Measurements from ENCODE around the gene NFKBIL1. TPM values are rescaled to one million over a fixed set of nuclear protein-coding genes. Genes with fewer than 3 reads are reported as not detected.

NFKBIL1 gene
- total RNA-seq, 3 donors from 2014 or later = 22.3 to 34.7 (median 26.5) TPM

GRCh38 chr6:31575335-31575901 is 28.0 kb downstream of the NFKBIL1 start, which contains the start of gene TNF:
Gene TNF (plus strand): TSS chr6:31575565. CDS start chr6:31575742, 177 bp downstream.
- Histone ChIP-seq H3K27ac (peak within 1 kb of the TSS in 1 of 2 donors; percentile 33), H3K36me3 (no peaks in the 10 kb centered on the region), H3K4me3 (peak within 1 kb of the TSS; percentile 17 to 59 (median 38)), H3K27me3 (no peaks in the 10 kb centered on the region), H3K4me1 (no peaks in the 10 kb centered on the region), H3K9me3 (no peaks in the 10 kb centered on the region)
- TF ChIP-seq POLR2A (IDR thresholded peaks at IDR 0.05) = no peak
- TF ChIP-seq, protein P1, sequence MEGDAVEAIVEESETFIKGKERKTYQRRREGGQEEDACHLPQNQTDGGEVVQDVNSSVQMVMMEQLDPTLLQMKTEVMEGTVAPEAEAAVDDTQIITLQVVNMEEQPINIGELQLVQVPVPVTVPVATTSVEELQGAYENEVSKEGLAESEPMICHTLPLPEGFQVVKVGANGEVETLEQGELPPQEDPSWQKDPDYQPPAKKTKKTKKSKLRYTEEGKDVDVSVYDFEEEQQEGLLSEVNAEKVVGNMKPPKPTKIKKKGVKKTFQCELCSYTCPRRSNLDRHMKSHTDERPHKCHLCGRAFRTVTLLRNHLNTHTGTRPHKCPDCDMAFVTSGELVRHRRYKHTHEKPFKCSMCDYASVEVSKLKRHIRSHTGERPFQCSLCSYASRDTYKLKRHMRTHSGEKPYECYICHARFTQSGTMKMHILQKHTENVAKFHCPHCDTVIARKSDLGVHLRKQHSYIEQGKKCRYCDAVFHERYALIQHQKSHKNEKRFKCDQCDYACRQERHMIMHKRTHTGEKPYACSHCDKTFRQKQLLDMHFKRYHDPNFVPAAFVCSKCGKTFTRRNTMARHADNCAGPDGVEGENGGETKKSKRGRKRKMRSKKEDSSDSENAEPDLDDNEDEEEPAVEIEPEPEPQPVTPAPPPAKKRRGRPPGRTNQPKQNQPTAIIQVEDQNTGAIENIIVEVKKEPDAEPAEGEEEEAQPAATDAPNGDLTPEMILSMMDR (IDR thresholded peaks at IDR 0.05) = no peak
- DNase-seq (ENCODE audit: low spot score in 2 of 2) = peak in 1 of 2 donors; percentile 53
- intact Hi-C loops (cut with DNase I; ENCODE audit: low total_unique reads) = no loop called here

DNA sequence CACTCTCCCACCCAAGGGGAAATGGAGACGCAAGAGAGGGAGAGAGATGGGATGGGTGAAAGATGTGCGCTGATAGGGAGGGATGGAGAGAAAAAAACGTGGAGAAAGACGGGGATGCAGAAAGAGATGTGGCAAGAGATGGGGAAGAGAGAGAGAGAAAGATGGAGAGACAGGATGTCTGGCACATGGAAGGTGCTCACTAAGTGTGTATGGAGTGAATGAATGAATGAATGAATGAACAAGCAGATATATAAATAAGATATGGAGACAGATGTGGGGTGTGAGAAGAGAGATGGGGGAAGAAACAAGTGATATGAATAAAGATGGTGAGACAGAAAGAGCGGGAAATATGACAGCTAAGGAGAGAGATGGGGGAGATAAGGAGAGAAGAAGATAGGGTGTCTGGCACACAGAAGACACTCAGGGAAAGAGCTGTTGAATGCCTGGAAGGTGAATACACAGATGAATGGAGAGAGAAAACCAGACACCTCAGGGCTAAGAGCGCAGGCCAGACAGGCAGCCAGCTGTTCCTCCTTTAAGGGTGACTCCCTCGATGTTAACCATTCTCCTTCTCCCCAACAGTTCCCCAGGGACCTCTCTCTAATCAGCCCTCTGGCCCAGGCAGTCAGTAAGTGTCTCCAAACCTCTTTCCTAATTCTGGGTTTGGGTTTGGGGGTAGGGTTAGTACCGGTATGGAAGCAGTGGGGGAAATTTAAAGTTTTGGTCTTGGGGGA is 28.7 kb downstream of the NFKBIL1 start:
- no peak overlapping the region for H3K27ac ChIP-seq
- H3K9me3 ChIP-seq = no peaks in the 10 kb centered on the region
- intact Hi-C loops (cut with DNase I; ENCODE audit: low total_unique reads) = no loop called here
- TF ChIP-seq POLR2AphosphoS5 (IDR thresholded peaks at IDR 0.05) = no peak
- TF ChIP-seq, protein P1 (IDR thresholded peaks at IDR 0.05) = no peak
- TF ChIP-seq POLR2A (IDR thresholded peaks at IDR 0.05) = no peak
- H3K4me1 ChIP-seq = no peaks in the 10 kb centered on the region
- DNase-seq (ENCODE audit: low spot score in 2 of 2) = no peak
- peak overlapping the region; percentile 17 to 59 (median 38) for H3K4me3 ChIP-seq
- H3K36me3 ChIP-seq = no peaks in the 10 kb centered on the region
- no peaks in the 10 kb centered on the region for H3K27me3 ChIP-seq

- H3K27me3 ChIP-seq = no peaks in the 10 kb centered on the region
- no peak overlapping the region for H3K4me3 ChIP-seq
- intact Hi-C loops (cut with DNase I; ENCODE audit: low total_unique reads) = no loop called here
- TF ChIP-seq POLR2A (IDR thresholded peaks at IDR 0.05) (no peak), POLR2AphosphoS5 (IDR thresholded peaks at IDR 0.05) (no peak)
- TF ChIP-seq, protein P1 (IDR thresholded peaks at IDR 0.05) = no peak
- DNase-seq (ENCODE audit: low spot score in 2 of 2) = no peak
- H3K9me3 ChIP-seq = no peaks in the 10 kb centered on the region
- no peaks in the 10 kb centered on the region for H3K4me1 ChIP-seq
- no peak overlapping the region for H3K27ac ChIP-seq
- no peaks in the 10 kb centered on the region for H3K36me3 ChIP-seq
These were observed 29.6 kb downstream of the NFKBIL1 start for GRCh38 chr6:31576897-31577578.

DNA sequence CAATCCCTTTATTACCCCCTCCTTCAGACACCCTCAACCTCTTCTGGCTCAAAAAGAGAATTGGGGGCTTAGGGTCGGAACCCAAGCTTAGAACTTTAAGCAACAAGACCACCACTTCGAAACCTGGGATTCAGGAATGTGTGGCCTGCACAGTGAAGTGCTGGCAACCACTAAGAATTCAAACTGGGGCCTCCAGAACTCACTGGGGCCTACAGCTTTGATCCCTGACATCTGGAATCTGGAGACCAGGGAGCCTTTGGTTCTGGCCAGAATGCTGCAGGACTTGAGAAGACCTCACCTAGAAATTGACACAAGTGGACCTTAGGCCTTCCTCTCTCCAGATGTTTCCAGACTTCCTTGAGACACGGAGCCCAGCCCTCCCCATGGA is 30.2 kb downstream of the NFKBIL1 start:
- Histone ChIP-seq H3K27ac (no peak overlapping the region), H3K4me1 (no peaks in the 10 kb centered on the region), H3K9me3 (no peaks in the 10 kb centered on the region), H3K4me3 (no peak overlapping the region), H3K36me3 (no peaks in the 10 kb centered on the region), H3K27me3 (no peaks in the 10 kb centered on the region)
- TF ChIP-seq POLR2A (IDR thresholded peaks at IDR 0.05) (no peak), POLR2AphosphoS5 (IDR thresholded peaks at IDR 0.05) (no peak)
- TF ChIP-seq, protein P1 (IDR thresholded peaks at IDR 0.05) = no peak
- no peak for DNase-seq (ENCODE audit: low spot score in 2 of 2)
- intact Hi-C loops (cut with DNase I; ENCODE audit: low total_unique reads) = no loop called here

Measured in breast epithelium (tissue), 4 donors.